H1 (cell line): Measurements from ENCODE around the gene CACNA1C. TPM values are rescaled to one million over a fixed set of nuclear protein-coding genes. Genes with fewer than 3 reads are reported as not detected.

Experiments used
- CTCF ChIA-PET: fragments of 300-600 bp; sonication (Branson Sonifier 250); formaldehyde crosslinking; loops from one replicate; lab custom pipeline; 2021; ENCODE audit not compliant: partially characterized antibody; lab: Charles Lee
- POLR2A ChIA-PET: fragments of 300-600 bp; sonication (Branson Sonifier 250); formaldehyde crosslinking; loops from one replicate; lab custom pipeline; 2021; ENCODE audit warnings: inconsistent platforms; ENCODE audit not compliant: partially characterized antibody; lab: Charles Lee
- DNase-seq, 2 experiments: peaks; one replicate each; pipeline versions ENCODE4 v3.0.0 to v3.0.0-alpha.2; 2010 to 2022; ENCODE audit warnings: low spot score in 2 of 2, low read depth in 1 of 2, mixed read lengths in 1 of 2
- FAIRE-seq: peaks from 2 replicates; lab custom pipeline; 2011; peaks lifted over from hg19 to GRCh38; lab: Jason Lieb, UNC
- H2AFZ ChIP-seq: 2 replicates; pipeline ENCODE4 v1.8.1; 2012; ENCODE audit warnings: low read length, inconsistent platforms
- H2AK5ac ChIP-seq: 2 replicates; pipeline ENCODE4 v1.6.1; 2013; ENCODE audit warnings: low read depth, low read length
- H2BK120ac ChIP-seq: replicated peaks from 2 replicates; pipeline ENCODE3; 2013; ENCODE audit warnings: low read depth, low read length, inconsistent platforms
- H2BK12ac ChIP-seq: 2 replicates; pipeline ENCODE4 v1.6.1; 2013; ENCODE audit warnings: low read depth, low read length
- H2BK15ac ChIP-seq: 2 replicates; pipeline ENCODE4 v1.6.1; 2013; ENCODE audit warnings: low read length
- H2BK20ac ChIP-seq: 2 replicates; pipeline ENCODE4 v1.6.1; 2013; ENCODE audit warnings: low read length
- H2BK5ac ChIP-seq: 2 replicates; pipeline ENCODE4 v1.6.1; 2013; ENCODE audit warnings: low read depth, low read length
- H3K14ac ChIP-seq: 2 replicates; pipeline ENCODE4 v1.6.1; 2013; ENCODE audit warnings: inconsistent platforms; ENCODE audit not compliant: insufficient read length
- H3K18ac ChIP-seq: 2 replicates; pipeline ENCODE4 v1.6.1; 2013; ENCODE audit warnings: low read length; ENCODE audit errors: extremely low read depth
- H3K23ac ChIP-seq: 2 replicates; pipeline ENCODE4 v1.6.1; 2013; ENCODE audit warnings: inconsistent platforms; ENCODE audit not compliant: insufficient read length
- H3K23me2 ChIP-seq: 2 replicates; pipeline ENCODE4 v1.6.1; 2013; ENCODE audit warnings: low read depth, low read length
- H3K27ac ChIP-seq: 2 replicates; pipeline ENCODE4 v1.6.1; 2011; ENCODE audit warnings: low read depth, low read length, inconsistent platforms
- H3K27me3 ChIP-seq, 4 experiments: replicated peaks in 1 of 4; 1 replicate in 1 of 4; 2 replicates in 3 of 4; pipeline versions ENCODE4 v1.6.1 to v1.8.1; 2011 to 2013; ENCODE audit warnings: low read length in 3 of 4, mild to moderate bottlenecking in 3 of 4, inconsistent platforms in 2 of 4, mixed read lengths in 2 of 4, moderate library complexity in 1 of 4; ENCODE audit not compliant: control insufficient read depth in 3 of 4, insufficient read depth in 3 of 4; ENCODE audit errors: extremely low read depth in 1 of 4
- H3K36me3 ChIP-seq, 4 experiments: 2 replicates each; pipeline versions ENCODE4 v1.6.1 to v1.8.1; 2011 to 2013; ENCODE audit warnings: mild to moderate bottlenecking in 4 of 4, low read length in 3 of 4, moderate library complexity in 2 of 4, control low read depth in 1 of 4, inconsistent platforms in 1 of 4; ENCODE audit not compliant: insufficient read depth in 4 of 4, control insufficient read depth in 2 of 4
- H3K4ac ChIP-seq: replicated peaks from 2 replicates; pipeline ENCODE3; 2013; ENCODE audit warnings: low read length, low read depth, mixed read lengths, inconsistent platforms; ENCODE audit not compliant: insufficient read length
- H3K4me1 ChIP-seq, 4 experiments: replicated peaks in 1 of 4; 1 replicate in 1 of 4; 2 replicates in 3 of 4; pipeline versions ENCODE4 v1.6.1 to v1.8.1; 2011 to 2013; ENCODE audit warnings: low read length in 3 of 4, inconsistent platforms in 2 of 4, mixed read lengths in 1 of 4; ENCODE audit not compliant: insufficient read depth in 4 of 4, control insufficient read depth in 3 of 4
- H3K4me2 ChIP-seq, 2 experiments: 2 replicates each; pipeline versions ENCODE4 v1.6.1 to v1.8.1; 2011 to 2013; ENCODE audit warnings: low read depth in 2 of 2, low read length in 2 of 2, control low read depth in 1 of 2, inconsistent platforms in 1 of 2, mild to moderate bottlenecking in 1 of 2; ENCODE audit not compliant: insufficient read depth in 1 of 2
- H3K4me3 ChIP-seq, 4 experiments: fragments of 200-600, 300-600 bp in 1 of 4; sonication (generic), shearing (Covaris generic), sonication (Bioruptor Twin) in 1 of 4; 2 replicates each; pipeline versions ENCODE4 v1.5.1 to v1.8.1; 2011 to 2016; ENCODE audit warnings: low read length in 4 of 4, low read depth in 3 of 4, control low read depth in 2 of 4, inconsistent platforms in 2 of 4, mild to moderate bottlenecking in 2 of 4, mixed read lengths in 1 of 4, moderate library complexity in 1 of 4; ENCODE audit not compliant: insufficient read depth in 2 of 4; ENCODE audit errors: extremely low read depth in 1 of 4
- H3K56ac ChIP-seq: replicated peaks from 2 replicates; pipeline ENCODE3; 2013; ENCODE audit warnings: low read depth, mild to moderate bottlenecking, mixed read lengths, low read length, inconsistent platforms; ENCODE audit not compliant: insufficient read length
- H3K79me1 ChIP-seq: 2 replicates; pipeline ENCODE4 v1.6.1; 2013; ENCODE audit warnings: low read depth, low read length, control low read depth
- H3K79me2 ChIP-seq, 2 experiments: 2 replicates each; pipeline versions ENCODE4 v1.6.1 to v1.8.1; 2012 to 2013; ENCODE audit warnings: low read length in 2 of 2, mild to moderate bottlenecking in 2 of 2, inconsistent platforms in 1 of 2; ENCODE audit not compliant: insufficient read depth in 2 of 2, control insufficient read depth in 1 of 2
- H3K9ac ChIP-seq, 4 experiments: replicated peaks in 1 of 4; 1 replicate in 1 of 4; 2 replicates in 3 of 4; pipeline versions ENCODE4 v1.6.1 to v1.8.1; 2011 to 2013; ENCODE audit warnings: low read depth in 3 of 4, low read length in 3 of 4, control low read depth in 2 of 4, mild to moderate bottlenecking in 2 of 4, moderate library complexity in 2 of 4, inconsistent platforms in 1 of 4; ENCODE audit errors: extremely low read depth in 1 of 4
- H3K9me3 ChIP-seq, 2 experiments: 2 replicates each; pipeline versions ENCODE4 v1.6.1 to v1.8.1; 2012 to 2013; ENCODE audit warnings: mild to moderate bottlenecking in 2 of 2, moderate library complexity in 2 of 2, control low read depth in 1 of 2, inconsistent platforms in 1 of 2, low read depth in 1 of 2, low read length in 1 of 2, mixed read lengths in 1 of 2; ENCODE audit not compliant: insufficient read depth in 2 of 2
- H4K20me1 ChIP-seq, 2 experiments: replicated peaks in 1 of 2; 2 replicates each; pipeline versions ENCODE3 to v1.8.1; 2011 to 2013; ENCODE audit warnings: inconsistent platforms in 2 of 2, low read length in 2 of 2, mild to moderate bottlenecking in 1 of 2; ENCODE audit not compliant: insufficient read depth in 2 of 2, control insufficient read depth in 1 of 2
- H4K5ac ChIP-seq: 2 replicates; pipeline ENCODE4 v1.6.1; 2013; ENCODE audit warnings: low read length, low read depth, mixed read lengths, inconsistent platforms; ENCODE audit not compliant: insufficient read length
- H4K8ac ChIP-seq: 2 replicates; pipeline ENCODE4 v1.8.0; 2013; ENCODE audit warnings: mild to moderate bottlenecking, moderate library complexity, low read length, inconsistent platforms; ENCODE audit not compliant: insufficient read depth; ENCODE audit errors: extremely low read depth
- H4K91ac ChIP-seq: replicated peaks from 2 replicates; pipeline ENCODE3; 2013; ENCODE audit warnings: low read length, mixed read lengths, inconsistent platforms; ENCODE audit not compliant: insufficient read length
- ASH2L ChIP-seq: fragments of 200-600, 300-600 bp; sonication (generic); IDR thresholded peaks from one replicate; pipeline ENCODE4 v1.7.1; 2017; ENCODE audit warnings: low read length
- CBX5 ChIP-seq: fragments of 300-800, 300-1000 bp; sonication (generic); IDR thresholded peaks from 2 replicates; pipeline ENCODE4 v1.7.1; 2016; ENCODE audit warnings: antibody characterized with exemption, low read length, low read depth
- CHD2 ChIP-seq: IDR thresholded peaks from 2 replicates; pipeline ENCODE4 v1.6.1; 2012; ENCODE audit warnings: low read length, improper control_type of control experiment
- GTF2F1 ChIP-seq: IDR thresholded peaks from 2 replicates; pipeline ENCODE4 v1.6.1; 2012; ENCODE audit warnings: low read depth, low read length, improper control_type of control experiment, borderline replicate concordance
- KDM5A ChIP-seq: fragments of 200-600 bp; IDR thresholded peaks from 2 replicates; pipeline ENCODE4 v1.7.1; 2012; ENCODE audit warnings: mild to moderate bottlenecking, low read length, inconsistent platforms, mixed read lengths
- MAFK ChIP-seq: IDR thresholded peaks from 2 replicates; pipeline ENCODE4 v1.6.1; 2012; ENCODE audit warnings: low read depth, mild to moderate bottlenecking, improper control_type of control experiment, low read length
- POU5F1 ChIP-seq: IDR thresholded peaks from 2 replicates; pipeline ENCODE4 v1.6.1; 2011; ENCODE audit warnings: low read depth, mild to moderate bottlenecking, low read length, moderate library complexity
- SIX5 ChIP-seq: IDR thresholded peaks from 2 replicates; pipeline ENCODE4 v1.6.1; 2011; ENCODE audit warnings: mild to moderate bottlenecking, low read depth, low read length
- ZNF274 ChIP-seq: IDR thresholded peaks from 2 replicates; pipeline ENCODE4 v1.7.0; 2012; ENCODE audit warnings: low read length, borderline replicate concordance; ENCODE audit errors: extremely low read depth
- WGBS, 2 experiments: shearing (Covaris generic) in 1 of 2; methylation state at CpG; one replicate each; pipeline versions ENCODE4 v1.1.6 to v1.1.7; 2013 to 2015; ENCODE audit warnings: low lambda C conversion rate in 2 of 2, mixed read lengths in 2 of 2, inconsistent platforms in 1 of 2, low coverage in 1 of 2, missing lambda C conversion rate in 1 of 2; ENCODE audit not compliant: insufficient replicate concordance in 2 of 2, insufficient coverage in 1 of 2, insufficient read length in 1 of 2; ENCODE audit errors: extremely low coverage in 1 of 2, missing lambda C conversion rate in 1 of 2; 5-methylcytosine and 5-hydroxymethylcytosine counted together
- polyA plus RNA-seq, 7 experiments: library from polyadenylated mRNA; depleted of rRNA in 3 of 7; stranded (reverse) in 5 of 7; unstranded in 2 of 7; fragments of >200 nt in 5 of 7; fragments of 200-250 nt in 2 of 7; gene quantifications; 1 replicate in 5 of 7; 2 replicates in 1 of 7; 4 replicates in 1 of 7; pipeline versions ENCODE4 v1.2.1 to v1.2.3, GENCODE V29; 2011 to 2013; ENCODE audit warnings: missing spikeins in 2 of 7, mixed read lengths in 2 of 7
- total RNA-seq: library from RNA; stranded (reverse); fragmentation: NEBNext Ultra II Directional; extraction: Animal tissue kit (Norgen Biotek cat#: 25700); gene quantifications from 2 replicates; pipeline ENCODE4 v1.2.1, GENCODE V29; 2021
- TF ChIP-seq, protein P1 (sequence below), 3 experiments: IDR thresholded peaks; 1 replicate in 2 of 3; 2 replicates in 1 of 3; pipeline versions ENCODE4 v1.5.1 to v1.6.1; 2011; ENCODE audit warnings: low read length in 3 of 3, mild to moderate bottlenecking in 3 of 3, inconsistent platforms in 2 of 3, low read depth in 1 of 3, moderate library complexity in 1 of 3; ENCODE audit not compliant: insufficient read depth in 1 of 3; ENCODE audit errors: control extremely low read depth in 1 of 3
- TF ChIP-seq, protein P2 (sequence below): IDR thresholded peaks from 2 replicates; pipeline ENCODE4 v1.6.1; 2012; ENCODE audit warnings: inconsistent platforms

Gene CACNA1C
- total and polyA plus RNA-seq, 2 of the 8 experiments (the other 6 are each of a cell fraction or from before 2014, with no cell fraction given) = 1.3 TPM

DNA sequence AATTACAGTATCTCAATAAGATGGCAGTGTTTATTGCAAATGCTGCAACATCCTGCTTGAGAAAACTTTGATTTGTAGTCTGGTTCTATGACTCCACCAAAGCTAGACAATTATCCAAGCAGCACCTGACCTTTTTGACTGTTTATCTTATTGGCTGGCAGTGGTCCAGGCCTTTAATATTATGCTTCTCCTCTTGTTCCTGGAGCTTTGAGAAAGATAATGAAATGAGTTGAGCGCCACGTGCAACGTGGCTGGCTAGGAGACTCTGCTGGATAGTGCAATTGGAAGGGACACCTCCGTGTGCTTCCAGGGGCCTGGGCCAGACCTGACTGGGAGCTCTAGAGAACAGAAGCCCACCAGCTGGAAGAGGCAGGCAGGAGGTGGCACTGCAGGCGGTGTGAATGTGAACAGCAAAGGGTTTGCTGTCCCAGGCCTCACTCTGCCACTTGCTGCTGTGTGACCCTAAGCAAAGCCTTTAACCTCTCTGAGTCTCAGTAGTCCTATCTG lies 349.3 kb downstream of the CACNA1C start:
- H4K8ac ChIP-seq = no peak overlapping the region
- no peak overlapping the region for H2BK5ac ChIP-seq
- no peak overlapping the region for H3K4me3 ChIP-seq
- no peaks in the 10 kb centered on the region for H3K23me2 ChIP-seq
- ChIA-PET CTCF (interaction anchor here (1.0 to 4.4 kb wide), 9 partner anchors 9 to 344 kb away, joined by 3 to 28 read pairs (median 4); no protein-coding TSS in a partner anchor), POLR2A (interaction anchor here (1.2 kb wide), 1 partner anchor 10 kb away, joined by 3 read pairs; no protein-coding TSS in a partner anchor)
- 90% methylated on average over 5 of the region's 5 CpGs; no CpG with 5 or more reads in 1 of the 2 experiments for WGBS, 2 experiments
- no peak overlapping the region for H4K5ac ChIP-seq
- no peak overlapping the region for H3K9ac ChIP-seq
- no peak overlapping the region for H2BK20ac ChIP-seq
- no peak overlapping the region for H3K27ac ChIP-seq
- no peaks in the 10 kb centered on the region for H3K79me2 ChIP-seq
- H3K36me3 ChIP-seq = no peaks in the 10 kb centered on the region
- no peak overlapping the region for H3K56ac ChIP-seq
- H3K4me2 ChIP-seq = no peak overlapping the region
- H2AK5ac ChIP-seq = no peak overlapping the region
- no peaks in the 10 kb centered on the region; the same call in 1 of the 2 replicates for H3K79me1 ChIP-seq
- H2BK12ac ChIP-seq = no peak overlapping the region
- H4K20me1 ChIP-seq = no peaks in the 10 kb centered on the region
- H3K9me3 ChIP-seq = no peaks in the 10 kb centered on the region
- no peaks in the 10 kb centered on the region; a peak in 1 of 7 replicates for H3K4me1 ChIP-seq
- H2BK15ac ChIP-seq = no peak overlapping the region
- FAIRE-seq (no peak), DNase-seq (no peak)
- H3K4ac ChIP-seq = no peak overlapping the region
- H3K14ac ChIP-seq = no peak overlapping the region
- no peaks in the 10 kb centered on the region for H3K27me3 ChIP-seq
- no peak overlapping the region for H2AFZ ChIP-seq
- H3K18ac ChIP-seq = no peak overlapping the region
- H2BK120ac ChIP-seq = no peak overlapping the region
- H4K91ac ChIP-seq = no peak overlapping the region
- H3K23ac ChIP-seq = no peak overlapping the region
- TF ChIP-seq, protein P1, sequence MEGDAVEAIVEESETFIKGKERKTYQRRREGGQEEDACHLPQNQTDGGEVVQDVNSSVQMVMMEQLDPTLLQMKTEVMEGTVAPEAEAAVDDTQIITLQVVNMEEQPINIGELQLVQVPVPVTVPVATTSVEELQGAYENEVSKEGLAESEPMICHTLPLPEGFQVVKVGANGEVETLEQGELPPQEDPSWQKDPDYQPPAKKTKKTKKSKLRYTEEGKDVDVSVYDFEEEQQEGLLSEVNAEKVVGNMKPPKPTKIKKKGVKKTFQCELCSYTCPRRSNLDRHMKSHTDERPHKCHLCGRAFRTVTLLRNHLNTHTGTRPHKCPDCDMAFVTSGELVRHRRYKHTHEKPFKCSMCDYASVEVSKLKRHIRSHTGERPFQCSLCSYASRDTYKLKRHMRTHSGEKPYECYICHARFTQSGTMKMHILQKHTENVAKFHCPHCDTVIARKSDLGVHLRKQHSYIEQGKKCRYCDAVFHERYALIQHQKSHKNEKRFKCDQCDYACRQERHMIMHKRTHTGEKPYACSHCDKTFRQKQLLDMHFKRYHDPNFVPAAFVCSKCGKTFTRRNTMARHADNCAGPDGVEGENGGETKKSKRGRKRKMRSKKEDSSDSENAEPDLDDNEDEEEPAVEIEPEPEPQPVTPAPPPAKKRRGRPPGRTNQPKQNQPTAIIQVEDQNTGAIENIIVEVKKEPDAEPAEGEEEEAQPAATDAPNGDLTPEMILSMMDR (IDR thresholded peaks at IDR 0.05; ENCODE audit: control extremely low read depth in 1 of 3, insufficient read depth in 1 of 3, low read depth in 1 of 3, low read length in 3 of 3) = no peak
- no peak for TF ChIP-seq ASH2L
- TF ChIP-seq, protein P2, sequence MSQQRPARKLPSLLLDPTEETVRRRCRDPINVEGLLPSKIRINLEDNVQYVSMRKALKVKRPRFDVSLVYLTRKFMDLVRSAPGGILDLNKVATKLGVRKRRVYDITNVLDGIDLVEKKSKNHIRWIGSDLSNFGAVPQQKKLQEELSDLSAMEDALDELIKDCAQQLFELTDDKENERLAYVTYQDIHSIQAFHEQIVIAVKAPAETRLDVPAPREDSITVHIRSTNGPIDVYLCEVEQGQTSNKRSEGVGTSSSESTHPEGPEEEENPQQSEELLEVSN = no peak
- TF ChIP-seq CHD2 = no peak
- no peak for TF ChIP-seq ZNF274
- TF ChIP-seq CBX5 = no peak
- no peak for TF ChIP-seq KDM5A
- no peak for TF ChIP-seq SIX5
- no peak for TF ChIP-seq MAFK
- no peak for TF ChIP-seq GTF2F1
- TF ChIP-seq POU5F1 = no peak
